Measurements from ENCODE around the gene SDK1. TPM values are rescaled to one million over a fixed set of nuclear protein-coding genes. Genes with fewer than 3 reads are reported as not detected.

Gene SDK1
- total and polyA plus RNA-seq, 2 donors (not counting 3 experiments of a cell fraction or from before 2014, with no cell fraction given), result 1.6 to 3.9 TPM

DNA sequence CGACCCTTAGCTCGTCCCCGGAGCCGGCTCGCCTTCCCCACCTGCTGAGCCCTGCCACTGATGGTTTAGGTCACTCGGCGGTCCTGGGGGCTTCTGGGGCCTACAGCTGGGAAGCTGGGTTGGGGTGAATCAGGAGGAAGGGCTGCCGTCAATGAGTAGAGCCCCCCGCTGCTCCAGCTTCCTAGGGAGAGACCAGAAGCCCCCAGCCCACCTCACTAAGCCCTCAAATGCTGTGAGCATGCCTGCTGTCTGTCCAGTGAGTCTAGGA is 885.4 kb downstream of the SDK1 start:
- no peaks in the 10 kb centered on the region for H3K36me3 ChIP-seq (ENCODE audit: control insufficient read depth in 2 of 2, extremely low read depth in 1 of 2, insufficient read depth in 2 of 2, low read length in 2 of 2)
- H3K9me3 ChIP-seq (replicated peaks; ENCODE audit: control insufficient read depth, insufficient read depth, low read length), result no peaks in the 10 kb centered on the region
- BruUV-seq (replicated peaks), result no TSS peak
- TF ChIP-seq, protein P1, sequence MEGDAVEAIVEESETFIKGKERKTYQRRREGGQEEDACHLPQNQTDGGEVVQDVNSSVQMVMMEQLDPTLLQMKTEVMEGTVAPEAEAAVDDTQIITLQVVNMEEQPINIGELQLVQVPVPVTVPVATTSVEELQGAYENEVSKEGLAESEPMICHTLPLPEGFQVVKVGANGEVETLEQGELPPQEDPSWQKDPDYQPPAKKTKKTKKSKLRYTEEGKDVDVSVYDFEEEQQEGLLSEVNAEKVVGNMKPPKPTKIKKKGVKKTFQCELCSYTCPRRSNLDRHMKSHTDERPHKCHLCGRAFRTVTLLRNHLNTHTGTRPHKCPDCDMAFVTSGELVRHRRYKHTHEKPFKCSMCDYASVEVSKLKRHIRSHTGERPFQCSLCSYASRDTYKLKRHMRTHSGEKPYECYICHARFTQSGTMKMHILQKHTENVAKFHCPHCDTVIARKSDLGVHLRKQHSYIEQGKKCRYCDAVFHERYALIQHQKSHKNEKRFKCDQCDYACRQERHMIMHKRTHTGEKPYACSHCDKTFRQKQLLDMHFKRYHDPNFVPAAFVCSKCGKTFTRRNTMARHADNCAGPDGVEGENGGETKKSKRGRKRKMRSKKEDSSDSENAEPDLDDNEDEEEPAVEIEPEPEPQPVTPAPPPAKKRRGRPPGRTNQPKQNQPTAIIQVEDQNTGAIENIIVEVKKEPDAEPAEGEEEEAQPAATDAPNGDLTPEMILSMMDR (IDR thresholded peaks at IDR 0.05; ENCODE audit: extremely low read depth in 1 of 2, insufficient read depth in 1 of 2, low read depth in 1 of 2, low read length in 2 of 2), result no peak
- TF ChIP-seq GATA2 (IDR thresholded peaks at IDR 0.05; ENCODE audit: insufficient read depth, insufficient read length, low read depth, low read length), result no peak
- TF ChIP-seq MYC (IDR thresholded peaks at IDR 0.05; ENCODE audit: low read depth, low read length), result no peak
- dilution Hi-C loops (cut with MboI; ENCODE audit: extremely low pct_ligation_motif_present, low sequenced_read_pairs), result no loop called here
- intact Hi-C loops (cut with micrococcal nuclease), result no loop called here
- H3K27ac ChIP-seq (ENCODE audit: insufficient read depth, low read depth, low read length), result no peak overlapping the region
- H3K4me2 ChIP-seq (ENCODE audit: insufficient read depth, low read length), result no peak overlapping the region
- ChIA-PET POLR2A (no interaction called here), CTCF (no interaction called here)
- H2AFZ ChIP-seq (ENCODE audit: low read depth, low read length), result no peak overlapping the region
- H3K4me3 ChIP-seq (replicated peaks in 1 of 3; ENCODE audit: insufficient read depth in 1 of 3, low read depth in 1 of 3, low read length in 3 of 3), result no peak overlapping the region
- no peak overlapping the region for H3K9ac ChIP-seq (replicated peaks; ENCODE audit: extremely low read depth, insufficient read depth, low read length)
- H3K4me1 ChIP-seq (ENCODE audit: control insufficient read depth, extremely low read depth, insufficient read depth, low read length), result no peaks in the 10 kb centered on the region
- H3K79me2 ChIP-seq (ENCODE audit: control insufficient read depth, insufficient read depth, low read length), result no peaks in the 10 kb centered on the region
- FAIRE-seq (no peak), DNase-seq (ENCODE audit: low read depth, low spot score) (no peak)
- H3K9me1 ChIP-seq (replicated peaks; ENCODE audit: control insufficient read depth, extremely low read depth, insufficient read depth, low read length), result no peaks in the 10 kb centered on the region
- no peaks in the 10 kb centered on the region for H3K27me3 ChIP-seq (ENCODE audit: control insufficient read depth in 2 of 2, insufficient read depth in 2 of 2, low read length in 2 of 2)
- H4K20me1 ChIP-seq (replicated peaks; ENCODE audit: control insufficient read depth, extremely low read depth, insufficient read depth, low read length), result no peaks in the 10 kb centered on the region

DNA sequence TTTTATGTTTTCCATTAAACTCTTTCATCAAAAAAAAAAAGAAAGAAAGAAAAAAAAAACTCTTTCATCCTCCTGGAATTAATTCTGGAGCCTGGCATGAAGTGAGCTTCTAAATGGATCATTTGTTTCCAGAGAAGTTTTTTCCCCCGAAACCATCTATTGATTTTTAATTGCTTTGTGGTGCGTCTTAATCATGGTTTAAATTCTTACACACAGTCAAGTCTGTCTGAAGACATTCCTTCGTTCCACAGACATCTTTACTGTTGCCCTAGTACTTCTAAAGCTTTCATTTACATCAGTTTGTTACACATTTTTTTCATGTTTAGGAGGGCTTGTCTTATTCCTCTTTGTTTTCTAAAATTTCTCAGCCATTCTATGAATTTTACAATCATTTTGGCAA is 887.6 kb downstream of the SDK1 start:
- Histone ChIP-seq H3K4me2 (ENCODE audit: insufficient read depth, low read length) (no peak overlapping the region), H3K4me1 (ENCODE audit: control insufficient read depth, extremely low read depth, insufficient read depth, low read length) (no peaks in the 10 kb centered on the region), H3K9ac (replicated peaks; ENCODE audit: extremely low read depth, insufficient read depth, low read length) (no peak overlapping the region), H2AFZ (ENCODE audit: low read depth, low read length) (no peak overlapping the region), H3K36me3 (ENCODE audit: control insufficient read depth in 2 of 2, extremely low read depth in 1 of 2, insufficient read depth in 2 of 2, low read length in 2 of 2) (no peaks in the 10 kb centered on the region), H3K27ac (ENCODE audit: insufficient read depth, low read depth, low read length) (no peak overlapping the region), H3K27me3 (ENCODE audit: control insufficient read depth in 2 of 2, insufficient read depth in 2 of 2, low read length in 2 of 2) (no peaks in the 10 kb centered on the region), H3K79me2 (ENCODE audit: control insufficient read depth, insufficient read depth, low read length) (no peaks in the 10 kb centered on the region), H3K9me1 (replicated peaks; ENCODE audit: control insufficient read depth, extremely low read depth, insufficient read depth, low read length) (no peaks in the 10 kb centered on the region), H3K9me3 (replicated peaks; ENCODE audit: control insufficient read depth, insufficient read depth, low read length) (no peaks in the 10 kb centered on the region), H4K20me1 (replicated peaks; ENCODE audit: control insufficient read depth, extremely low read depth, insufficient read depth, low read length) (no peaks in the 10 kb centered on the region), H3K4me3 (replicated peaks in 1 of 3; ENCODE audit: insufficient read depth in 1 of 3, low read depth in 1 of 3, low read length in 3 of 3) (no peak overlapping the region)
- POLR2A ChIA-PET, result no interaction called here
- dilution Hi-C loops (cut with MboI; ENCODE audit: extremely low pct_ligation_motif_present, low sequenced_read_pairs) (no loop called here), intact Hi-C loops (cut with micrococcal nuclease) (no loop called here)
- CTCF ChIA-PET, result interaction anchor here (0.5 kb wide), 1 partner anchor 1045 kb away, joined by 3 read pairs; no protein-coding TSS in a partner anchor
- no peak for DNase-seq (ENCODE audit: low read depth, low spot score)
- no peak for FAIRE-seq
- TF ChIP-seq MYC (IDR thresholded peaks at IDR 0.05; ENCODE audit: low read depth, low read length), result no peak
- TF ChIP-seq, protein P1 (IDR thresholded peaks at IDR 0.05; ENCODE audit: extremely low read depth in 1 of 2, insufficient read depth in 1 of 2, low read depth in 1 of 2, low read length in 2 of 2), result no peak
- TF ChIP-seq FOS (IDR thresholded peaks at IDR 0.05; ENCODE audit: borderline replicate concordance, insufficient read depth, low read length), result no peak
- no peak for TF ChIP-seq EZH2 (IDR thresholded peaks at IDR 0.05; ENCODE audit: borderline replicate concordance, low read depth, low read length, severe bottlenecking)
- TF ChIP-seq POLR2AphosphoS5 (IDR thresholded peaks at IDR 0.05; ENCODE audit: insufficient read depth, low read depth, low read length), result no peak
- no peak for TF ChIP-seq JUN (IDR thresholded peaks at IDR 0.05; ENCODE audit: borderline replicate concordance, insufficient read depth, insufficient read length, low read depth)
- no peak for TF ChIP-seq POLR2A (IDR thresholded peaks at IDR 0.05; ENCODE audit: low read depth, low read length)
- no peak for TF ChIP-seq GATA2 (IDR thresholded peaks at IDR 0.05; ENCODE audit: insufficient read depth, insufficient read length, low read depth, low read length)
- TF ChIP-seq, protein P2, sequence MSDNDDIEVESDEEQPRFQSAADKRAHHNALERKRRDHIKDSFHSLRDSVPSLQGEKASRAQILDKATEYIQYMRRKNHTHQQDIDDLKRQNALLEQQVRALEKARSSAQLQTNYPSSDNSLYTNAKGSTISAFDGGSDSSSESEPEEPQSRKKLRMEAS (IDR thresholded peaks at IDR 0.05; ENCODE audit: insufficient read depth, insufficient read length), result no peak
- no TSS peak for BruUV-seq (replicated peaks)

All from endothelial cell of umbilical vein (primary cell).